ENCODE data around the gene ZNF451.

ZNF451 gene

DNA sequence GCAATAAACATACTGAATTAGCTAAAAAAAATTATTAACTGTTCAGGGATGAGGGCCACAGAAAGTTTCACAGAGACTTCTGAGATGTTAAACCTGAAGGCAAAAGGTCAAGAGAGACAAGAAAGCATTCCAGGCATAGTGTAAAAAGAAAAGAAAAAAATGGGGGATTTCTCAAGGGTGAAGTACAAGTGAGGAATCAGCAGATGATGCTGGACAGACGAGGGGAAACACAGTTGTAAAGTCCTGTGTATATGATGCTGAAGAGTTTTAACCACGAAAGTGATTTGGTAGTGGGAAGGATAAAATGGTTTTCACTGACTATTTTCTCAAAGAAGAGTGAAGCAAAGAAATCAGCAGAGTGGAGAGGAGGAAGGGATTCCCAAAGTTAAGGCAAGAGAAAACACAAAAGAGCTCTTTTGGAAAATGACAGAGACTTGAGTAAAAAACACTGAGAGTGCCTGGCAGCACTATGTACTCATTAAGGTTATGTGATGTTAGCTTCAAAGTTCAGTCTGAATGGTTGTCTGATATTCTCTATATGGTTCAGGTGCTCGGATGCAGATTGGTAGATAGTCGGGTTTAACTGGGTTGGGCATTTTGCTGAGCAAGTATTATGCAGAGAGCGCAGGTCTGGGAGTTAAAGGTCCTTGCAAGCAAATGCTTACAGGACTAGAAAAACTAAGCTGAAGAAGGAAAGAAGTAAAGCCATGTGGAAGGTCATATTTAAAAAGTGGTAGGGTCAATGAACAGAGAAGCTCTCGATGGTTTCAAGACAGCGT is 115.8 kb downstream of the ZNF451 start:
- DNase-seq (ENCODE audit: low read depth) = no peak

DNA sequence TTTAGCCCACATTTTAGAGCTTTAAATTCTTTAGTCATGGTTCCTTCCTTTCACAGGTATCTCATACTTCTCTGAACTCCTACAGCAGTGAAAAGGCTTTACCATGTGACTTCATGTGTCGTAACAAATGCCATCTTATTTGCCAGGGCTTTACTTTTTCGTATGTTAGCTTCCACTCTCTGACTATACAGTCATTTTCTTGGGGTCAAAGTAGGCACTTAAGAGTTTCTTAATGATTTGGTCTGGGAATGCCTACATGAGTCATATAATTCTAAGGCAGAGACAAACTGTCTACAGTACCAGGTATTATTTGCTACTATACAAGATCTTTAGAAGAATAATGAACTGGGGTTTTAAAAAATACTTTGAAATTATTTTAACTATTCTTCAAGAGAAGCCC is 117.2 kb downstream of the ZNF451 start:
- DNase-seq (ENCODE audit: low read depth) = no peak

DNA sequence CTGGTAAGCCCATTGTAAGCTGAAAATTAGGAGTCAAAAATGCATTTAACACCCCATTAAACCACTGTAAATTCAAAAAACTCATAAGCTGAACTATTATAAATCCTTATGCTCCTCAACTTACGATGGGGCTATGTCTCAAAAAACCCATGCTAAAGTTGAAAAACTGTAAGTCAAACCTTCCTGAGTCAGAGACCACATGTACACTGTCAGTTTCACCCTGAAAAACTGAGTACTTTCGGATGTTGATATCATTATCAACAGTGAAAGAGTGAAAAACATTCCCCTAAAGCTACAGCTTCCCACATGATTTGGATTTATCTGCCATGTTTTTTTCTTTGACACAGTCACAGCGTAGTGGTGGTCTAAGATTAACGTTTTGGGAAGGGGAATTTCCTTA is 117.9 kb downstream of the ZNF451 start:
- DNase-seq (ENCODE audit: low read depth) = no peak

DNA sequence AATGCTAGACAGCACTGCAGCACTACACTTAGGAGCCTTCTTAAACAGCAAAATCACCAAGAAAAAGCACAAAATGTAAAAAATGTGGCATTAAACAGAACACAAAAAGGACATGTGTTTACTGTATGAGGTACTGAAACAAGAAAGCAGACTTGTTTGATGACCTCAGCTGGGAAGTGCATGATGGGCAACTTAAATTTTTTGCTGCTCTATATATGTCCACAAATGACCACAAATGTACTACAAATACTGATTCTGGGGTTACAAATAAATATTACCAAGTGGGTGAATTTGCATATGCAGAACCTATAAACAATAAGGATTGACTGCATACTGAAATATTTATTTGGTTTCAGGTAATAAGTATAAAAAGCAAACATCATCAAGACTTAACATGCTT is 119.0 kb downstream of the ZNF451 start:
- DNase-seq (ENCODE audit: low read depth) = no peak

DNA sequence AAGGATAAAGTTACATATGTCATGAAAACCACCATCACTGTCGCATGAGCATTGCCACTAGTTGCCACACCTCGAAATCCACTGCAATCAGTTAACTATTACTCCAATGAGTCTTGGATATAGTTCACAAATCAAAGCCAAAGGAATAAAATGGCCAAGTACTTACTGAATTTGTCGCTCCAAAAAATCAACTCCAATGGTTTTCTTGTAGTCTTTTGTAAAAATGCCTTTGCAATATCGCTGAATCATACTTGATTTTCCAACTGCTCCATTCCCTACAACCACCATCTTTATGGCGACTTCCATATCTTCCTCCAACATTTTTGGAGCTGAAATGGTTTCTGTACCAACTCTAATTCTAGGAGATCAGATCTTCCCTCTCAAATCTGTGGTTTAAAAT is 120.1 kb downstream of the ZNF451 start:
- DNase-seq (ENCODE audit: low read depth) = no peak

DNA sequence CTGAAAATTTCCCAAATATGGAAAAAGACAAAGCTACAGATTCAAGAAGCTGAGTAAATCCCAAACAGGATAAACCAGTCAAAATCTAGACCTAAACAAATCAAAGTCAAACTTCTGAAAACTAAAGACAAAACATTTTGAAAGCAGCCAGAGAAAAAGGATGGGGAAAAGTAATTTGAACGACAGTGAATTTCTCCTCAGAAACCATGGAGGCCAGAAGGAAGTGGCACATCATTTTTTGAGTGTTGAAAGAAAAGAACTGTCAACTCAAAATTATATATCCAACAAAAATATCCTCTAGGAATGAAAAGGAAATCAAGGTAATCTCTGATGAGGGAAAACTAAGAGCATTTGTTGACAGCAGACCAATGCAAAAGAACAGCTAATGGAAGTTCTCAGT is 125.3 kb downstream of the ZNF451 start:
- DNase-seq (ENCODE audit: low read depth) = no peak

DNA sequence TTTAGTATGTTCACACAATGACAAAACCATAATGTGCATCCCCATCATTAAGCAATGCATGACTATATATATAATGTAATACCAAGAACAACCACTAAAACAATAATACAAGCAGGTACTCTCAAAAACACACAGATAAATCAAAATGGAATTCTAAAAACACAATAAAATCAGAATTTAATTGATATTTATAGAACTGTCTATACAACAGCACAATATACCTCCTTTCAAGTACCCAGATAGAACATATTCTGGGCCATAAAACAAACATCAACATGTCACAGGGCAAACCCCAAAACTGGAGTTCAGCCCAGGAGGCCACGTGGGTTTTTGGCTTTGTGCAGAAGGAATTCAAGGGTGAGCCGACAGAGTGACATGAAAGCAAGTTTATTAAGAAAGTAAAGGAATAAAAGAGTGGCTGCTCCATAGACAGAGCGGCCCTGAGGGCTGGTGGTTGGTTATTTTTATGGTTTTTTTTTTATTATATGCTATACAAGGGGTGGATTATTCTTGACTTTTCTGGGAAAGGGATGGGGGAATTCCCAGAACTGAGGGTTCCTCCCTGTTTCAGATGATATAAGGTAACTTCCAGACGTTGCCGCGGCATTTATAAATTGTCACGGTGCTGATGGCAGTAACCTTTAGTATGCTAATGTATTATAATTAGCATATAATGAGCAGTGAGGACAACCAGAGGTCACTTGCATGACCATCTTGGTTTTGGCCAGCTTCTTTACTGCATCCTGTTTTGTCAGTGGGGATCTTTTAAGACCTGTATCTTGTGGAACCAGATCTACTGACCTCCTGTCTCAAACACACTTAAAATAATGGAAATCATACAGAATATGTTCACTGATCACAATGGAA is 126.5 kb downstream of the ZNF451 start:
- DNase-seq (ENCODE audit: low read depth) = no peak

DNA sequence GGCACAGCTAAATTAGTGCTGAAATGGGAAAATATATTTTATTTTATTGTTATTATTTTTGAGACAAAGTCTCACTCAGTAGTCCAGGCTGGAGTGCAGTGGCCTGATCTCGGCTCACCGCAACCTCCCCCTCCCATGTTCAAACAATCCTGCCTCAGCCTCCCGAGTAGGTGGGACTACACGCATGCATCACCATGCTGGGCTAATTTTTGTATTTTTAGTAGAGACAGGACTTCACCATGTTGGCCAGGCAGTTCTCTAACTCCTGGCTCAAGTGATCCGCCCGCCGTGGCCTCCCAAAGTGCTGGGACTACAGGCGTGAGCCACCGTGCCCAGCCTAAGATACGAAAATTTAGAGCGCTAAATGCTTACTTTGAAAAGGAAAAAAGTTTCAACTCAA is 127.3 kb downstream of the ZNF451 start:
- DNase-seq (ENCODE audit: low read depth) = no peak
